ENCODE measurements around the gene SGPP2.

DNA sequence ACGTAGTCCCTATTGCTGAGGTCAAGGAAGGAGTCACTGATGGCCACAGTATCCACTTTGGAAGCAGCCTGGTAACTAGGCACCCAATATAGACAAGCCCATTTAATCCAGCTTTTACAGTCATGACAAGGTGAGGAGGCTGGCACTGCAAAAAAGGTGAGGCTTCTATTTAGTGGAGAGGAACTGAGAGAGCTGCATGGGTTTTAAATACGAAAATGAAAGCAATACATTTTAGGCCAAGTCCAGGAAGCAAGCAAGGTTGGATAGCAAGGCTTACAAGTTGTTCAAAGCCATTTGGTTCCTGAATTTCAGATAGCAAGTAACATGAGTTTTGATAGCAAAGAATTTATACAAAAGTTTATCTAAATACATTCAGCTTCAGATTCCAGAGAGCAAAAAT lies 80.4 kb downstream of the SGPP2 start:
- TF ChIP-seq, protein P1, sequence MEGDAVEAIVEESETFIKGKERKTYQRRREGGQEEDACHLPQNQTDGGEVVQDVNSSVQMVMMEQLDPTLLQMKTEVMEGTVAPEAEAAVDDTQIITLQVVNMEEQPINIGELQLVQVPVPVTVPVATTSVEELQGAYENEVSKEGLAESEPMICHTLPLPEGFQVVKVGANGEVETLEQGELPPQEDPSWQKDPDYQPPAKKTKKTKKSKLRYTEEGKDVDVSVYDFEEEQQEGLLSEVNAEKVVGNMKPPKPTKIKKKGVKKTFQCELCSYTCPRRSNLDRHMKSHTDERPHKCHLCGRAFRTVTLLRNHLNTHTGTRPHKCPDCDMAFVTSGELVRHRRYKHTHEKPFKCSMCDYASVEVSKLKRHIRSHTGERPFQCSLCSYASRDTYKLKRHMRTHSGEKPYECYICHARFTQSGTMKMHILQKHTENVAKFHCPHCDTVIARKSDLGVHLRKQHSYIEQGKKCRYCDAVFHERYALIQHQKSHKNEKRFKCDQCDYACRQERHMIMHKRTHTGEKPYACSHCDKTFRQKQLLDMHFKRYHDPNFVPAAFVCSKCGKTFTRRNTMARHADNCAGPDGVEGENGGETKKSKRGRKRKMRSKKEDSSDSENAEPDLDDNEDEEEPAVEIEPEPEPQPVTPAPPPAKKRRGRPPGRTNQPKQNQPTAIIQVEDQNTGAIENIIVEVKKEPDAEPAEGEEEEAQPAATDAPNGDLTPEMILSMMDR (optimal IDR thresholded peaks at IDR 0.05 in 1 of 3, IDR thresholded peaks at IDR 0.05 in 1 of 3, conservative IDR thresholded peaks at IDR 0.05 in 1 of 3; ENCODE audit: extremely low read depth in 1 of 3, insufficient read depth in 2 of 3, low read length in 3 of 3): no peak
- TF ChIP-seq EZH2 (IDR thresholded peaks at IDR 0.05; ENCODE audit: low read length): no peak
